Measurements from ENCODE around the gene GAGE1. TPM values are rescaled to one million over a fixed set of nuclear protein-coding genes. Genes with fewer than 3 reads are reported as not detected.
A peak's percentile ranks its signal among the peaks of the same experiment; 100 is the strongest.
"Not testable (repeated sequence)": the region's sequence is repeated elsewhere in the genome, so short reads cannot be mapped to it uniquely, and the experiment has no call there.

Gene GAGE1
- total RNA-seq, 3 donors from 2014 or later (not counting 1 experiment from before 2014, with no cell fraction given) = not detected

- 94% methylated on average over 17 of the region's 37 CpGs for WGBS (ENCODE audit: insufficient coverage)
These were observed 8.9 kb upstream of the GAGE1 start for GRCh38 chrX:49589769-49590478.

GRCh38 chrX:49590488-49590887, 8.3 kb upstream of the GAGE1 start:
- H3K4me3 ChIP-seq (ENCODE audit: low read length); H3K4me3 Mint-ChIP-seq; ATAC-seq; H3K27me3 ChIP-seq (ENCODE audit: control insufficient read depth, insufficient read depth, low read length); intact Hi-C loops (cut with micrococcal nuclease); H3K36me3 ChIP-seq (ENCODE audit: control insufficient read depth, insufficient read depth, low read length); H3K36me3 Mint-ChIP-seq; H3K27ac ChIP-seq (ENCODE audit: low read length); H3K9me3 ChIP-seq (ENCODE audit: control insufficient read depth, insufficient read depth, low read length); H3K27me3 Mint-ChIP-seq (ENCODE audit: low read depth in 2 of 2); H3K4me1 ChIP-seq (ENCODE audit: control insufficient read depth, insufficient read depth, low read length); H3K4me1 Mint-ChIP-seq; H3K9me3 Mint-ChIP-seq; DNase-seq; H3K27ac Mint-ChIP-seq: not testable (repeated sequence)
- 100% methylated on average over 5 of the region's 17 CpGs for WGBS (ENCODE audit: insufficient coverage)

More at GRCh38 chrX:49589769-49590478, 8.9 kb upstream of the GAGE1 start:
- H3K27me3 ChIP-seq (ENCODE audit: control insufficient read depth, insufficient read depth, low read length); H3K27ac ChIP-seq (ENCODE audit: low read length); H3K4me1 ChIP-seq (ENCODE audit: control insufficient read depth, insufficient read depth, low read length); H3K36me3 ChIP-seq (ENCODE audit: control insufficient read depth, insufficient read depth, low read length); H3K4me3 Mint-ChIP-seq; H3K27ac Mint-ChIP-seq; H3K36me3 Mint-ChIP-seq; H3K9me3 Mint-ChIP-seq; ATAC-seq; H3K4me1 Mint-ChIP-seq; H3K4me3 ChIP-seq (ENCODE audit: low read length); intact Hi-C loops (cut with micrococcal nuclease); H3K27me3 Mint-ChIP-seq (ENCODE audit: low read depth in 2 of 2); H3K9me3 ChIP-seq (ENCODE audit: control insufficient read depth, insufficient read depth, low read length): not testable (repeated sequence)
- DNase-seq = peak in 1 of 2 donors; percentile 15

GRCh38 chrX:49610718-49611310, 12.0 kb downstream of the GAGE1 start:
- Mint-ChIP-seq H3K9me3 (no peaks in the 10 kb centered on the region), H3K4me1 (no peaks in the 10 kb centered on the region), H3K27ac (no peak overlapping the region), H3K27me3 (ENCODE audit: low read depth in 2 of 2) (peaks cover 0 to 19% of the 10 kb centered on the region in 2 donors), H3K36me3 (no peaks in the 10 kb centered on the region), H3K4me3 (no peak overlapping the region)
- Histone ChIP-seq H3K27ac (ENCODE audit: low read length) (no peak overlapping the region), H3K4me1 (ENCODE audit: control insufficient read depth, insufficient read depth, low read length) (no peaks in the 10 kb centered on the region), H3K27me3 (ENCODE audit: control insufficient read depth, insufficient read depth, low read length) (no peaks in the 10 kb centered on the region), H3K9me3 (ENCODE audit: control insufficient read depth, insufficient read depth, low read length) (no peaks in the 10 kb centered on the region), H3K36me3 (ENCODE audit: control insufficient read depth, insufficient read depth, low read length) (no peaks in the 10 kb centered on the region), H3K4me3 (ENCODE audit: low read length) (no peak overlapping the region)
- TF ChIP-seq CTCF (IDR thresholded peaks at IDR 0.05) = no peak
- ATAC-seq = no peak
- DNase-seq = no peak
- intact Hi-C loops (cut with micrococcal nuclease) = no loop called here
- WGBS (ENCODE audit: insufficient coverage) = 58% methylated on average over 6 of the region's 7 CpGs

GRCh38 chrX:49618574-49618973, 19.8 kb downstream of the GAGE1 start:
- no peak for DNase-seq
- Mint-ChIP-seq H3K27ac (no peak overlapping the region), H3K9me3 (no peaks in the 10 kb centered on the region), H3K4me1 (no peaks in the 10 kb centered on the region), H3K4me3 (no peak overlapping the region), H3K27me3 (ENCODE audit: low read depth in 2 of 2) (peaks cover 4% of the 10 kb centered on the region in 2 donors), H3K36me3 (no peaks in the 10 kb centered on the region)
- intact Hi-C loops (cut with micrococcal nuclease) = no loop called here
- Histone ChIP-seq H3K4me1 (ENCODE audit: control insufficient read depth, insufficient read depth, low read length) (no peaks in the 10 kb centered on the region), H3K9me3 (ENCODE audit: control insufficient read depth, insufficient read depth, low read length) (no peaks in the 10 kb centered on the region), H3K27ac (ENCODE audit: low read length) (no peak overlapping the region), H3K4me3 (ENCODE audit: low read length) (no peak overlapping the region), H3K36me3 (ENCODE audit: control insufficient read depth, insufficient read depth, low read length) (no peaks in the 10 kb centered on the region), H3K27me3 (ENCODE audit: control insufficient read depth, insufficient read depth, low read length) (no peaks in the 10 kb centered on the region)
- ATAC-seq = no peak
- 100% methylated on average over 1 of the region's 2 CpGs for WGBS (ENCODE audit: insufficient coverage)
- no peak for TF ChIP-seq CTCF (IDR thresholded peaks at IDR 0.05)
